Stomach (tissue), 9 donors: ENCODE measurements around the gene FGFRL1. TPM values are rescaled to one million over a fixed set of nuclear protein-coding genes. Genes with fewer than 3 reads are reported as not detected.

Experiments
- DNase-seq, 2 donors: peaks; one replicate each; pipeline versions ENCODE4 v3.0.0 to v3.0.0-alpha.2; 2013 to 2019
- H3K27ac ChIP-seq, 5 donors: fragments of 200-600 bp in 4 of 5; sonication (generic) in 4 of 5; one replicate each; pipeline ENCODE4 v1.5.1; 2013 to 2019; ENCODE audit warnings: mild to moderate bottlenecking in 1 of 5, moderate library complexity in 1 of 5
- H3K27me3 ChIP-seq, 3 donors: fragments of 200-600 bp; sonication (generic); one replicate each; pipeline ENCODE4 v1.5.1; 2017 to 2019; ENCODE audit warnings: mixed run types in 1 of 3
- H3K36me3 ChIP-seq, 4 donors: fragments of 200-600 bp; sonication (generic); 1 replicate in 3 of 4; 2 replicates in 1 of 4; pipeline ENCODE4 v1.5.1; 2016 to 2019
- H3K4me1 ChIP-seq, 4 donors: fragments of 200-600 bp; sonication (generic); one replicate each; pipeline ENCODE4 v1.5.1; 2016 to 2019
- H3K4me3 ChIP-seq, 4 donors: fragments of 200-600 bp; sonication (generic) in 3 of 4; one replicate each; pipeline ENCODE4 v1.5.1; 2016 to 2019; ENCODE audit warnings: mild to moderate bottlenecking in 1 of 4
- H3K9me3 ChIP-seq, 4 donors: fragments of 200-600 bp; sonication (generic); one replicate each; pipeline ENCODE4 v1.5.1; 2016 to 2019
- EP300 ChIP-seq: sonication (generic); formaldehyde crosslinking; IDR thresholded peaks from one replicate; pipeline ENCODE4 v1.6.1; 2017; ENCODE audit warnings: antibody characterized with exemption
- POLR2A ChIP-seq, 4 donors: fragments of 450-650 bp; IDR thresholded peaks; one replicate each; pipeline ENCODE4 v1.6.1; 2016; ENCODE audit warnings: antibody characterized with exemption in 4 of 4, control low read depth in 2 of 4, mild to moderate bottlenecking in 1 of 4, moderate library complexity in 1 of 4
- POLR2AphosphoS5 ChIP-seq, 3 donors: sonication (generic); formaldehyde crosslinking; IDR thresholded peaks; one replicate each; pipeline ENCODE4 v1.6.1; 2016; ENCODE audit warnings: antibody characterized with exemption in 3 of 3
- WGBS, 5 donors: extraction: QIAGEN DNeasy Blood & Tissue Kit in 3 of 5; methylation state at CpG; one replicate each; pipeline versions ENCODE4 v1.1.5 to v1.1.7; 2013 to 2018; 5-methylcytosine and 5-hydroxymethylcytosine counted together
- intact Hi-C: fragments of 100-400 bp; cut with DNase I; formaldehyde crosslinking; loops from one replicate; pipeline ENCODE4 v1.15.1; 2023; ENCODE audit warnings: low total_unique reads
- polyA plus RNA-seq, 3 donors: library from polyadenylated mRNA; stranded (reverse); fragments of 200-250 nt; gene quantifications; one replicate each; pipeline ENCODE4 v1.2.3, GENCODE V29; 2013
- total RNA-seq, 5 donors: library from RNA; depleted of rRNA; stranded (reverse); fragments of >200 nt; gene quantifications; one replicate each; pipeline versions ENCODE4 v1.1.0 to v1.2.3, GENCODE V29; 2014 to 2016
- TF ChIP-seq, protein P1 (sequence below), 7 experiments: fragments of 450-650 bp in 4 of 7; fragments of 200-600 bp in 3 of 7; sonication (generic) in 3 of 7; IDR thresholded peaks; one replicate each; pipeline ENCODE4 v1.5.1; 2016 to 2019; ENCODE audit warnings: antibody characterized with exemption in 7 of 7, control low read depth in 2 of 7, mild to moderate bottlenecking in 1 of 7
- donor health status: healthy with polysubstance abuse.
- donor health status: Bipolar disorder and iron deficiency.
- donor health status: healthy.

FGFRL1 gene
- total and polyA plus RNA-seq, 8 donors: 3.5 to 42.7 (median 9.8) TPM

DNA sequence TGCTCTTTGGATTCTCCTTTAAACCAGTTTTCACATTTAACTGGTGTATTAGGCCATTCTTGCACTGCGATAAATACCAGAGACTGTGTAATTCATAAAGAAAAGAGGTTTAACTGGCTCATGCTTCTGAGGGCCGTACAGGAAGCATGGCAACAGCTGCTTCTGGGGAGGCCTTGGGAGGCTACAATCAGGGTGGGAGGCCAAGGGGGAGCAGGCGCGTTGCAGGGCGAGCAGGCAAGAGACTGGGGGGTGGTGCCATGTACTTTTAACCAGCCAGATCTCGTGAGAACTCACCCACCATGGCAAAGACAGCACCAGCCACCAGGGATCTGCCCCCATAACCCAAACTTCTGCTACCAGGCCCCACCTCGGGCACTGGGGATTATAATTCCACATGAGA is 63.8 kb downstream of the FGFRL1 start:
- no peak for DNase-seq

DNA sequence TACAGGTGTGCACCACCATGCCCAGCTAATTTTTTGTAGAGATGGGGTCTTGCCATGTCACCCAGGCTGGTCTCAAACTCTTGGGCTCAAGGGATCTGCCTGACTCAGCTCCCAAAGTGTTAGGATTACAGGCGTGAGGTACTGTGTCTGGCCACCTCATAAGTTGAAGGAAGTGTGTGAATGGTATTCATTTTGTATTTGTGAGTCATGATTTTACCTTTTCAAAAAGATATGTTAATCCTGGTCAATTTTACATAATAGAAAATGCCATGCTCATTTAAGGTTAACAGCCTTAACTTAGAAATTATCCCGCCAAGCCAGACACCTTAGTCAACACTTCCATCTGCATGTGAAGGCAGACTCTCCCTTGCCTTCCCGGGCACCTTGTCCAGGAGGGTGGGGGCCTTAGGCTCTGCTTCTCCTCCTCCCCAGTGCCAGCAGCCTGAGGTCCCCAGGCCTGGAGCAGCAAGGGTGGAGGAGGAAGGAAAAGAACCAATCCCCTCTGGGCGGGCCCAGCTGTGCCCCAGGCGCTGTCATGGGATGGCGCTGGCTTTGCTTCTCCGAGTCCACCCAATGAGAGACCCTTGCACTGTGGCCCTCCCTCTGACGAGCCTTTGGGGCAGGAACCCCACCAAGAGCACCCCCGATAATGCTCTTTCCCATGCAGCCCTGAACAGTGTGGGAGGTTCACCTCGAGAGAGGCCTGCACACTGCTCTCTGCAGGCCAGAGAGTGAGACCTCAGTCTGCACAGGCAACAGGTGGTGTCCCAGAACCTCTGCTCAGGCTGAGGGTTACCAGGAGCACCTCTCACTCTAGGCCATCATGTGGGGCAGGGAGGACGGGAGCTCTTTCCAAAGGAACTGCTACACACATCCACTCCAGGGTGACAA is 64.6 kb downstream of the FGFRL1 start:
- H3K36me3 ChIP-seq: no peaks in the 10 kb centered on the region
- H3K27me3 ChIP-seq: peaks cover 0 to 29% (median 0%) of the 10 kb centered on the region in 3 donors
- peaks cover 0 to 6% (median 3%) of the 10 kb centered on the region in 4 donors for H3K4me1 ChIP-seq
- no peaks in the 10 kb centered on the region for H3K9me3 ChIP-seq
- H3K4me3 ChIP-seq: no peak overlapping the region
- intact Hi-C loops: no loop called here
- WGBS, 5 donors: 79 to 86% (median 82%) methylated on average over 9 to 11 of the region's 11 CpGs
- H3K27ac ChIP-seq: no peak overlapping the region
- DNase-seq: no peak
- no peak for TF ChIP-seq POLR2AphosphoS5 (IDR thresholded peaks at IDR 0.05)
- TF ChIP-seq, protein P1, sequence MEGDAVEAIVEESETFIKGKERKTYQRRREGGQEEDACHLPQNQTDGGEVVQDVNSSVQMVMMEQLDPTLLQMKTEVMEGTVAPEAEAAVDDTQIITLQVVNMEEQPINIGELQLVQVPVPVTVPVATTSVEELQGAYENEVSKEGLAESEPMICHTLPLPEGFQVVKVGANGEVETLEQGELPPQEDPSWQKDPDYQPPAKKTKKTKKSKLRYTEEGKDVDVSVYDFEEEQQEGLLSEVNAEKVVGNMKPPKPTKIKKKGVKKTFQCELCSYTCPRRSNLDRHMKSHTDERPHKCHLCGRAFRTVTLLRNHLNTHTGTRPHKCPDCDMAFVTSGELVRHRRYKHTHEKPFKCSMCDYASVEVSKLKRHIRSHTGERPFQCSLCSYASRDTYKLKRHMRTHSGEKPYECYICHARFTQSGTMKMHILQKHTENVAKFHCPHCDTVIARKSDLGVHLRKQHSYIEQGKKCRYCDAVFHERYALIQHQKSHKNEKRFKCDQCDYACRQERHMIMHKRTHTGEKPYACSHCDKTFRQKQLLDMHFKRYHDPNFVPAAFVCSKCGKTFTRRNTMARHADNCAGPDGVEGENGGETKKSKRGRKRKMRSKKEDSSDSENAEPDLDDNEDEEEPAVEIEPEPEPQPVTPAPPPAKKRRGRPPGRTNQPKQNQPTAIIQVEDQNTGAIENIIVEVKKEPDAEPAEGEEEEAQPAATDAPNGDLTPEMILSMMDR (IDR thresholded peaks at IDR 0.05): no peak
- no peak for TF ChIP-seq EP300
- TF ChIP-seq POLR2A (IDR thresholded peaks at IDR 0.05): no peak

More for the DNA sequence above, 63.8 kb downstream of the FGFRL1 start:
- Histone ChIP-seq H3K4me1 (peaks cover 0 to 6% (median 3%) of the 10 kb centered on the region in 4 donors), H3K27me3 (peaks cover 0 to 21% (median 0%) of the 10 kb centered on the region in 3 donors), H3K4me3 (no peak overlapping the region), H3K9me3 (no peaks in the 10 kb centered on the region), H3K27ac (no peak overlapping the region), H3K36me3 (no peaks in the 10 kb centered on the region)
- 75 to 80% (median 76%) methylated on average over 7 of the region's 7 CpGs for WGBS, 5 donors
- intact Hi-C loops: no loop called here
- TF ChIP-seq POLR2AphosphoS5 (IDR thresholded peaks at IDR 0.05) (no peak), POLR2A (IDR thresholded peaks at IDR 0.05) (no peak), EP300 (no peak)
- TF ChIP-seq, protein P1 (IDR thresholded peaks at IDR 0.05): no peak

Other genes starting within 250 kb of the FGFRL1 start
- 1 to 10 TPM in 1 of 5 donors, under 1 TPM in 1, not detected in 3; 0.37 to 1.2 TPM for gene CPLX1, start 185.5 kb upstream of the FGFRL1 start, total RNA-seq
- gene CPLX1, start 185.5 kb upstream of the FGFRL1 start, polyA plus RNA-seq: 1 to 10 TPM; 1.9 to 2.9 (median 2.6) TPM
- 100 to 1,000 TPM in 4 of 5 donors, 10 to 100 TPM in 1; 71.8 to 503 (median 194) TPM for gene GAK, start 79.3 kb upstream of the FGFRL1 start, total RNA-seq
- gene GAK, start 79.3 kb upstream of the FGFRL1 start, polyA plus RNA-seq: 100 to 1,000 TPM; 128 to 149 (median 133) TPM
- 10 to 100 TPM in 4 of 5 donors, 1 to 10 TPM in 1; 7.3 to 82.8 (median 20.1) TPM for gene TMEM175, start 79.2 kb upstream of the FGFRL1 start, total RNA-seq
- gene TMEM175, start 79.2 kb upstream of the FGFRL1 start, polyA plus RNA-seq: 10 to 100 TPM; 16.6 to 39.4 (median 18.9) TPM
- gene DGKQ, start 38.1 kb upstream of the FGFRL1 start, total RNA-seq: 100 to 1,000 TPM in 1 of 5 donors, 10 to 100 TPM in 1, 1 to 10 TPM in 3; 5.8 to 176 (median 8.8) TPM
- 1 to 10 TPM; 3.8 to 6.6 (median 5.4) TPM for gene DGKQ, start 38.1 kb upstream of the FGFRL1 start, polyA plus RNA-seq
- 100 to 1,000 TPM in 1 of 5 donors, 10 to 100 TPM in 3, 1 to 10 TPM in 1; 8.8 to 278 (median 92.4) TPM for gene IDUA, start 24.6 kb upstream of the FGFRL1 start, total RNA-seq
- gene IDUA, start 24.6 kb upstream of the FGFRL1 start, polyA plus RNA-seq: 10 to 100 TPM; 10.8 to 21.9 (median 15.4) TPM
- 1 to 10 TPM in 2 of 5 donors, under 1 TPM in 1, not detected in 2; 0.18 to 5.8 (median 3.5) TPM for gene SLC26A1, start 18.2 kb upstream of the FGFRL1 start, total RNA-seq
- 1 to 10 TPM in 1 of 3 donors, under 1 TPM in 1, not detected in 1; 0.68 to 8.9 TPM for gene SLC26A1, start 18.2 kb upstream of the FGFRL1 start, polyA plus RNA-seq
- gene RNF212, start 101.9 kb downstream of the FGFRL1 start, total RNA-seq: 1 to 10 TPM in 1 of 5 donors, not detected in 4; 1.3 TPM
- 1 to 10 TPM; 1.7 to 4.8 (median 3.5) TPM for gene RNF212, start 101.9 kb downstream of the FGFRL1 start, polyA plus RNA-seq
- gene SPON2, start 161.0 kb downstream of the FGFRL1 start, total RNA-seq: 100 to 1,000 TPM in 1 of 5 donors, 10 to 100 TPM in 4; 12.8 to 224 (median 63.9) TPM
- gene SPON2, start 161.0 kb downstream of the FGFRL1 start, polyA plus RNA-seq: 10 to 100 TPM; 20.1 to 54.6 (median 40.6) TPM
- 100 to 1,000 TPM in 3 of 5 donors, 10 to 100 TPM in 2; 85.0 to 415 (median 227) TPM for gene CTBP1, start 237.5 kb downstream of the FGFRL1 start, total RNA-seq
- gene CTBP1, start 237.5 kb downstream of the FGFRL1 start, polyA plus RNA-seq: 10 to 100 TPM; 72.7 to 90.4 (median 83.5) TPM